HEK293 (cell line): Measurements from ENCODE around the gene TCEAL1.
A peak's percentile ranks its signal among the peaks of the same experiment; 100 is the strongest.
"Not testable (repeated sequence)": the region's sequence is repeated elsewhere in the genome, so short reads cannot be mapped to it uniquely, and the experiment has no call there.

Experiments used
- CTCF ChIA-PET: fragments of 350-600 bp; formaldehyde crosslinking; extraction: SDS; loops from one replicate; lab custom pipeline; 2021; ENCODE audit warnings: antibody characterized with exemption; lab: Yijun Ruan, JAX
- POLR2A ChIA-PET: fragments of 300-600 bp; formaldehyde crosslinking; extraction: SDS; loops from one replicate; lab custom pipeline; 2020; ENCODE audit warnings: antibody characterized with exemption, inconsistent platforms; lab: Yijun Ruan, JAX
- H3K27ac ChIP-seq: fragments of 200-500 bp; sonication (Bioruptor generic); 2 replicates; pipeline ENCODE4 v1.5.1; 2014; ENCODE audit warnings: low read depth, low read length, control low read depth, inconsistent platforms; ENCODE audit errors: extremely low read depth
- H3K36me3 ChIP-seq, 2 experiments: fragments of 200-500 bp in 1 of 2; sonication (Bioruptor generic) in 1 of 2; 1 replicate in 1 of 2; 2 replicates in 1 of 2; pipeline ENCODE4 v1.5.1; 2014 to 2017; ENCODE audit warnings: inconsistent platforms in 2 of 2, low read length in 2 of 2; ENCODE audit not compliant: control insufficient read depth in 2 of 2, insufficient read depth in 1 of 2
- H3K4me1 ChIP-seq: fragments of 200-500 bp; sonication (Bioruptor generic); 2 replicates; pipeline ENCODE4 v1.5.1; 2014; ENCODE audit warnings: mild to moderate bottlenecking, low read length, inconsistent platforms; ENCODE audit not compliant: control insufficient read depth, insufficient read depth
- H3K4me3 ChIP-seq: 2 replicates; pipeline ENCODE4 v1.5.1; 2011; ENCODE audit warnings: low read depth, mild to moderate bottlenecking, control low read depth, low read length, moderate library complexity
- H3K9me3 ChIP-seq: fragments of 200-500 bp; sonication (Bioruptor generic); 2 replicates; pipeline ENCODE4 v1.5.1; 2014; ENCODE audit warnings: low read depth, low read length, inconsistent platforms; ENCODE audit not compliant: control insufficient read depth, insufficient read depth
- KLF10 ChIP-seq: fragments of 450-650 bp; IDR thresholded peaks from 2 replicates; pipeline ENCODE4 v1.5.1; 2018; ENCODE audit warnings: missing biosample characterization, mild to moderate bottlenecking, missing genetic modification characterization
- PRDM1 ChIP-seq: fragments of 450-650 bp; formaldehyde crosslinking; IDR thresholded peaks from 2 replicates; pipeline ENCODE4; 2016; ENCODE audit warnings: missing biosample characterization, missing genetic modification characterization
- TCF7L2 ChIP-seq: IDR thresholded peaks from 2 replicates; pipeline ENCODE4 v1.6.1; 2011; ENCODE audit warnings: low read depth, mild to moderate bottlenecking, inconsistent platforms, low read length, moderate library complexity, borderline replicate concordance
- WT1 ChIP-seq: fragments of 450-650 bp; formaldehyde crosslinking; IDR thresholded peaks from 2 replicates; pipeline ENCODE4 v1.5.1; 2016; ENCODE audit warnings: missing biosample characterization, missing genetic modification characterization
- ZBTB17 ChIP-seq: fragments of 450-650 bp; formaldehyde crosslinking; IDR thresholded peaks from 2 replicates; pipeline ENCODE4 v1.5.1; 2016; ENCODE audit warnings: missing biosample characterization, missing genetic modification characterization
- ZFP37 ChIP-seq: fragments of 450-650 bp; formaldehyde crosslinking; IDR thresholded peaks from 2 replicates; pipeline ENCODE4 v1.5.1; 2016; ENCODE audit warnings: missing biosample characterization, missing genetic modification characterization
- ZNF10 ChIP-seq: fragments of 450-650 bp; formaldehyde crosslinking; IDR thresholded peaks from 2 replicates; pipeline ENCODE4 v1.5.1; 2017; ENCODE audit warnings: missing biosample characterization, missing genetic modification characterization
- ZNF146 ChIP-seq: fragments of 450-650 bp; formaldehyde crosslinking; IDR thresholded peaks from 2 replicates; pipeline ENCODE4 v1.5.1; 2016; ENCODE audit warnings: missing biosample characterization, missing genetic modification characterization
- ZNF302 ChIP-seq: fragments of 450-650 bp; formaldehyde crosslinking; IDR thresholded peaks from 2 replicates; pipeline ENCODE4 v1.5.1; 2016; ENCODE audit warnings: missing biosample characterization, missing genetic modification characterization, low read depth
- ZNF350 ChIP-seq: fragments of 450-650 bp; formaldehyde crosslinking; IDR thresholded peaks from 2 replicates; pipeline ENCODE4 v1.5.0; 2017; ENCODE audit warnings: missing biosample characterization, mild to moderate bottlenecking, missing genetic modification characterization
- ZNF366 ChIP-seq: fragments of 450-650 bp; formaldehyde crosslinking; conservative IDR thresholded peaks from 2 replicates; pipeline ENCODE4 v1.5.1; 2016; ENCODE audit warnings: missing biosample characterization, missing genetic modification characterization
- ZNF433 ChIP-seq: fragments of 450-650 bp; formaldehyde crosslinking; IDR thresholded peaks from 2 replicates; pipeline ENCODE4 v1.5.1; 2016; ENCODE audit warnings: missing biosample characterization, missing genetic modification characterization, low read depth
- ZNF529 ChIP-seq: fragments of 450-650 bp; formaldehyde crosslinking; IDR thresholded peaks from 2 replicates; pipeline ENCODE4 v1.5.1; 2017; ENCODE audit warnings: missing genetic modification characterization, missing biosample characterization; ENCODE audit not compliant: insufficient replicate concordance
- ZNF544 ChIP-seq: fragments of 450-650 bp; formaldehyde crosslinking; IDR thresholded peaks from 2 replicates; pipeline ENCODE4 v1.5.0; 2017; ENCODE audit warnings: missing biosample characterization, missing genetic modification characterization
- ZNF561 ChIP-seq: fragments of 450-650 bp; IDR thresholded peaks from 2 replicates; pipeline ENCODE4 v1.5.1; 2018; ENCODE audit warnings: missing biosample characterization, missing genetic modification characterization, borderline replicate concordance
- ZNF654 ChIP-seq: fragments of 450-650 bp; formaldehyde crosslinking; IDR thresholded peaks from 2 replicates; pipeline ENCODE4 v1.5.1; 2016; ENCODE audit warnings: low read depth, missing biosample characterization, missing genetic modification characterization
- TF ChIP-seq, protein P1 (sequence below): fragments of 450-650 bp; formaldehyde crosslinking; IDR thresholded peaks from 2 replicates; pipeline ENCODE4 v1.5.1; 2017; ENCODE audit warnings: missing biosample characterization, missing genetic modification characterization
- TF ChIP-seq, protein P2 (sequence below): sonication (generic); formaldehyde crosslinking; IDR thresholded peaks from 2 replicates; pipeline ENCODE4 v1.8.1; 2022; ENCODE audit warnings: mild to moderate bottlenecking, moderate library complexity, missing genetic modification reagents

TCEAL1 gene

DNA sequence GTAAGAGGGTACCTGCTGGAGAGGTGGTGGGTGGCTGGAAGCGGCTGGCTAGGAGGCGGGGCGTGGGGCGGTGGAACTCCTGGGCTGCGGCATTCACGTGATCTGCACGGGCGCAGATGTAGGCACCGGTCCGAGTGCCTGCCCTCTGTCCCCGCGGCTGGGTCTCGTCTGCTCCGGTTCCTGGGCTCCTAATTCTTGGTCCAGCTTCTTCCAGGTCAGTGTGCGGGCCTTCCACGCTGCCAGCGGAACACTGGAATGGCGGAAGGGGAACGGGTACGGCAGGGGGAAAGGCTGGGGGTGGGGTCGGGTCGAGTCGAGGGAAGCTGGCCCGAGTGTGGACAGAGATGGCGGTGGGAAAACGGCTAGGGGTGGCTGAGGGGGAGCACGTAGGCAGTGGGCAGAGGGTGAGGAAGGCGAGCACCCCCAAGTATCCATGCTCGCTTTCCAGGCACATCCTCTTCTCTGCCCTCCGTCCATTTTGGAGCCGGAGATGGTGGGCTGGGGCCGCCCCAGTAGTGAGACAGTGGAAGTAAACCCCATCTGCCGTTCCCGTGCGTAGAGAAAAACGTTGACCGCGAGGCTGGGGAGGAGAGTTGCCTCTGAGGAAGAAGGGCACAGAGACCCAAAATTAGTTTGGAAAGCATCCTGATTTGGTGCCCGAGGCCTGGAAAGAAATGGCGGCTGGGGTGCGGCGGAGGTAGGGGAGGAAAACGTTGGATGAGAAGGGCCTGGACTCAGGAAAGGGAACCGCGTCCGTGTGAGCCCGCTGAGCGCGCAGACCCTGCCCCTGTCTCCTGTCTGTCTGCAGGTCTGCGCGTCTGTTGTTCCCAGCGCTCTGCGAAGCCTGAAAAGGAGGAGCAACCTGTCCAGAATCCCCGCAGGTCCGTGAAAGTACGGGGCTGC is 43.1 kb upstream of the TCEAL1 start, which contains the start of gene TCEAL4 (continued):
- no peak for TF ChIP-seq ZNF654 (tag by site-specific recombination)

DNA sequence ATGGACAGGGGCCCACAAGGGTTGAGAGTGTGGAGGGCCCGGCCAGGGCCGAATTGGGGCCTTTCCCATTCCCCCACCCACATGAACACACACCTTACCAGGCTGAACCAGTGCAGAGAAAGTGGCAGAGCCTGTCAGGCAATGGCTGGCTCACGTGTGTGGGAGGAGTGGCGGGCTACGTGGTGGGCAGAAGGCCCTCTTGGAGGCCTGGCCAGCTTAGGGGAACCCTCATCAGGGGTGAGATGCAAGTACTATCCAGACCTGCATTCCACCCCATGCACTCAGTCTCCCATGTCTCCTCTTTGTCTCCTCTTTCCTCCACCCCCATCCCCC is 42.5 kb upstream of the TCEAL1 start:
- Histone ChIP-seq H3K4me3 (peak overlapping the region; percentile 55), H3K4me1 (no peaks in the 10 kb centered on the region), H3K9me3 (no peaks in the 10 kb centered on the region), H3K27ac (peak overlapping the region; percentile 17; the same call in 1 of the 2 replicates), H3K36me3 (peaks cover 4 to 26% of the 10 kb centered on the region in 2 experiments; a peak in 2 of 3 replicates)
- CTCF ChIA-PET: no interaction called here
- TF ChIP-seq ZNF544 (no peak), KLF10 (tag by site-specific recombination) (no peak), ZNF302 (tag by site-specific recombination) (no peak), ZBTB17 (tag by site-specific recombination) (no peak), ZNF433 (tag by site-specific recombination) (no peak), ZNF350 (tag by site-specific recombination) (no peak), ZNF561 (tag by site-specific recombination) (no peak), WT1 (tag by site-specific recombination) (no peak)
- TF ChIP-seq, protein P1, sequence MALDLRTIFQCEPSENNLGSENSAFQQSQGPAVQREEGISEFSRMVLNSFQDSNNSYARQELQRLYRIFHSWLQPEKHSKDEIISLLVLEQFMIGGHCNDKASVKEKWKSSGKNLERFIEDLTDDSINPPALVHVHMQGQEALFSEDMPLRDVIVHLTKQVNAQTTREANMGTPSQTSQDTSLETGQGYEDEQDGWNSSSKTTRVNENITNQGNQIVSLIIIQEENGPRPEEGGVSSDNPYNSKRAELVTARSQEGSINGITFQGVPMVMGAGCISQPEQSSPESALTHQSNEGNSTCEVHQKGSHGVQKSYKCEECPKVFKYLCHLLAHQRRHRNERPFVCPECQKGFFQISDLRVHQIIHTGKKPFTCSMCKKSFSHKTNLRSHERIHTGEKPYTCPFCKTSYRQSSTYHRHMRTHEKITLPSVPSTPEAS (tag by site-specific recombination): no peak
- TF ChIP-seq, protein P2, sequence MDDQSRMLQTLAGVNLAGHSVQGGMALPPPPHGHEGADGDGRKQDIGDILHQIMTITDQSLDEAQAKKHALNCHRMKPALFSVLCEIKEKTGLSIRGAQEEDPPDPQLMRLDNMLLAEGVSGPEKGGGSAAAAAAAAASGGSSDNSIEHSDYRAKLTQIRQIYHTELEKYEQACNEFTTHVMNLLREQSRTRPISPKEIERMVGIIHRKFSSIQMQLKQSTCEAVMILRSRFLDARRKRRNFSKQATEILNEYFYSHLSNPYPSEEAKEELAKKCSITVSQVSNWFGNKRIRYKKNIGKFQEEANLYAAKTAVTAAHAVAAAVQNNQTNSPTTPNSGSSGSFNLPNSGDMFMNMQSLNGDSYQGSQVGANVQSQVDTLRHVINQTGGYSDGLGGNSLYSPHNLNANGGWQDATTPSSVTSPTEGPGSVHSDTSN: no peak
- POLR2A ChIA-PET: no interaction called here

DNA sequence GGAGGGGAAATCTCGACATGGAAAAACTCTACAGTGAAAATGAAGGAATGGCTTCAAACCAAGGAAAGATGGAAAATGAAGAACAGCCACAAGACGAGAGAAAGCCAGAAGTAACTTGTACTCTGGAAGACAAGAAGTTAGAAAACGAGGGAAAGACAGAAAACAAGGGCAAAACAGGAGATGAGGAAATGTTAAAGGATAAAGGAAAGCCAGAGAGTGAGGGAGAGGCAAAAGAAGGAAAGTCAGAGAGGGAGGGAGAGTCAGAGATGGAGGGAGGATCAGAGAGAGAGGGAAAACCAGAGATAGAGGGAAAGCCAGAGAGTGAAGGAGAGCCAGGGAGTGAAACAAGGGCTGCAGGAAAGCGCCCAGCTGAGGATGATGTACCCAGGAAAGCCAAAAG is 42.1 kb upstream of the TCEAL1 start:
- peaks cover 4 to 27% of the 10 kb centered on the region in 2 experiments; a peak in 2 of 3 replicates for H3K36me3 ChIP-seq
- H3K4me1 ChIP-seq: no peaks in the 10 kb centered on the region
- ChIA-PET CTCF (no interaction called here), POLR2A (no interaction called here)
- H3K4me3 ChIP-seq: no peak overlapping the region
- no peaks in the 10 kb centered on the region for H3K9me3 ChIP-seq
- H3K27ac ChIP-seq: no peak overlapping the region
- TF ChIP-seq ZFP37 (tag by site-specific recombination) (no peak), ZNF529 (tag by site-specific recombination) (no peak), ZNF366 (tag by site-specific recombination) (peak; percentile 53; the same call in 1 of the 2 replicates), TCF7L2 (no peak), PRDM1 (tag by site-specific recombination) (peak; percentile 99), ZNF10 (no peak)

DNA sequence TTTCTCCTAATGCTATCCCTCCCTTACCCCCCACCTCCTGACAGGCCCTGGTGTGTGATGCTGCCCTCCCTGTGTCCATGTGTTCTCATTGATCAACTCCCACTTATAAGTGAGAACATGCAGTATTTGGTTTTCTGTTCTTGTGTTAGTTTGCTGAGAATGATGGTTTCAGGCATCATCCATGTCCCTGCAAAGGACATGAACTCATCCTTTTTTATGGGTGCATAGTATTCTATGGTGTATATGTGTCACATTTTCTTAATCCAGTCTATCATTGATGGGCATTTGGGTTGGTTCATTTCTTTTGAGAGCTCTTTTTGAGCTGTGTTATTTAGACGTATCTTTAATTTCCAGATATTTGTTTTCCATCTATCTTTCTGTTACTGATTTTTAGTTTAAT is 36.5 kb upstream of the TCEAL1 start:
- H3K9me3 ChIP-seq, POLR2A ChIA-PET, H3K4me3 ChIP-seq, H3K4me1 ChIP-seq, H3K27ac ChIP-seq, CTCF ChIA-PET: not testable (repeated sequence)
- peak; percentile 93 for TF ChIP-seq ZNF146 (tag by site-specific recombination)
- peaks cover 16 to 38% of the 10 kb centered on the region in 2 experiments for H3K36me3 ChIP-seq
